Upper lobe of left lung (tissue), 6 donors: Measurements from ENCODE around the gene DBF4B. TPM values are rescaled to one million over a fixed set of nuclear protein-coding genes. Genes with fewer than 3 reads are reported as not detected.
"Not testable (repeated sequence)": the region's sequence is repeated elsewhere in the genome, so short reads cannot be mapped to it uniquely, and the experiment has no call there.

Experiments used
- ATAC-seq, 2 donors: fragments of 200-7000 bp; cut with Tn5 transposase; one replicate each; pipeline ENCODE4 v1.9.1; 2022; ENCODE audit warnings: mild to moderate bottlenecking in 2 of 2, moderate library complexity in 2 of 2; ENCODE audit not compliant: low FRiP score in 2 of 2
- DNase-seq, 2 donors: peaks; one replicate each; pipeline ENCODE4 v3.0.0-alpha.2; 2019 to 2020
- H3K27ac ChIP-seq, 4 donors: fragments of 200-600 bp; sonication (generic); one replicate each; pipeline ENCODE4 v1.5.1; 2016 to 2019
- H3K27me3 ChIP-seq, 4 donors: fragments of 200-600 bp; sonication (generic); one replicate each; pipeline ENCODE4 v1.5.1; 2017 to 2019
- H3K36me3 ChIP-seq, 4 donors: fragments of 200-600 bp; sonication (generic); one replicate each; pipeline ENCODE4 v1.5.1; 2016 to 2019
- H3K4me1 ChIP-seq, 4 donors: fragments of 200-600 bp; sonication (generic); one replicate each; pipeline ENCODE4 v1.5.1; 2018 to 2019
- H3K4me3 ChIP-seq, 4 donors: fragments of 200-600 bp; sonication (generic); one replicate each; pipeline ENCODE4 v1.5.1; 2017 to 2019; ENCODE audit warnings: mild to moderate bottlenecking in 2 of 4, moderate library complexity in 1 of 4
- H3K9me3 ChIP-seq, 4 donors: fragments of 200-600 bp; sonication (generic); one replicate each; pipeline ENCODE4 v1.5.1; 2018 to 2019
- EP300 ChIP-seq, 4 donors: sonication (generic); formaldehyde crosslinking; IDR thresholded peaks; one replicate each; pipeline ENCODE4 v1.5.1; 2017; ENCODE audit warnings: antibody characterized with exemption in 4 of 4, control low read depth in 2 of 4
- POLR2A ChIP-seq, 4 donors: fragments of 450-650 bp; IDR thresholded peaks; one replicate each; pipeline ENCODE4 v1.5.1; 2016 to 2017; ENCODE audit warnings: antibody characterized with exemption in 4 of 4, mild to moderate bottlenecking in 2 of 4
- POLR2AphosphoS5 ChIP-seq, 2 donors: sonication (generic); formaldehyde crosslinking; IDR thresholded peaks; one replicate each; pipeline ENCODE4 v1.5.1; 2017; ENCODE audit warnings: antibody characterized with exemption in 2 of 2
- WGBS, 2 donors: methylation state at CpG; one replicate each; pipeline ENCODE4 v1.1.5; 2017 to 2018; 5-methylcytosine and 5-hydroxymethylcytosine counted together
- total RNA-seq, 6 donors: library from RNA; depleted of rRNA in 4 of 6; stranded (reverse); fragments of >200 nt in 4 of 6; gene quantifications; one replicate each; pipeline versions ENCODE4 v1.1.0 to v1.2.1, GENCODE V29; 2016 to 2021
- TF ChIP-seq, protein P1 (sequence below), 6 experiments: fragments of 450-650 bp in 4 of 6; fragments of 200-600 bp in 2 of 6; sonication (generic) in 2 of 6; IDR thresholded peaks; one replicate each; pipeline ENCODE4 v1.5.1; 2016 to 2019; ENCODE audit warnings: antibody characterized with exemption in 6 of 6
- donor health status: DM: no; HTN: no; CAD: no; lungs with moderate emphysema.
- donor health status: DM: no; HTN: yes; CAD: no; lungs with severe emphysema.

Gene DBF4B
- total RNA-seq, 6 donors from 2014 or later, result 2.0 to 8.4 (median 4.5) TPM

DNA sequence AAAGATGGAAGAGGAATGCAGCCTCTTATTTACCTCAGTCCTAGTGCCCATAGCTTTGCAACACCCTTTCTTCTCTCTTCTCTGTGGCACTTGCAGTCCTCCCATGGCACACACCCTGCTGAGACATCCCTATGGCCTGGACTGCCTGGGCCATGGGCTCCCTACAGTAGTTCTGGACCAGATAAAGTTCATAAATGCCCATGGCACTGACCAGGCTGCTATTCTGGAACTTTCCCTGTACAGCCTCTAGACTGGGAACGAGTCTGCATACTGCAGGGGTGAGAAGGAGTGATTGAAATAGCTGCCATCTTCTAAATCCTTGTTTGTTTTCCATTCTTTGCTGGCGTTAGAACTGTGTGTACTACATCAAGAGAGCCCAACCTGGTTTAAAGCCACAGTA is 25.8 kb downstream of the DBF4B start:
- no peak overlapping the region for H3K27ac ChIP-seq
- no peak for DNase-seq
- WGBS, 2 donors, result 80 to 91% methylated on average over 2 of the region's 2 CpGs
- H3K36me3 ChIP-seq, result peaks cover 0 to 14% (median 6%) of the 10 kb centered on the region in 4 donors
- no peak for ATAC-seq
- H3K4me1 ChIP-seq, result no peaks in the 10 kb centered on the region
- H3K27me3 ChIP-seq, result no peaks in the 10 kb centered on the region
- TF ChIP-seq POLR2A (IDR thresholded peaks at IDR 0.05), result no peak
- H3K9me3 ChIP-seq, result no peaks in the 10 kb centered on the region
- H3K4me3 ChIP-seq, result no peak overlapping the region

DNA sequence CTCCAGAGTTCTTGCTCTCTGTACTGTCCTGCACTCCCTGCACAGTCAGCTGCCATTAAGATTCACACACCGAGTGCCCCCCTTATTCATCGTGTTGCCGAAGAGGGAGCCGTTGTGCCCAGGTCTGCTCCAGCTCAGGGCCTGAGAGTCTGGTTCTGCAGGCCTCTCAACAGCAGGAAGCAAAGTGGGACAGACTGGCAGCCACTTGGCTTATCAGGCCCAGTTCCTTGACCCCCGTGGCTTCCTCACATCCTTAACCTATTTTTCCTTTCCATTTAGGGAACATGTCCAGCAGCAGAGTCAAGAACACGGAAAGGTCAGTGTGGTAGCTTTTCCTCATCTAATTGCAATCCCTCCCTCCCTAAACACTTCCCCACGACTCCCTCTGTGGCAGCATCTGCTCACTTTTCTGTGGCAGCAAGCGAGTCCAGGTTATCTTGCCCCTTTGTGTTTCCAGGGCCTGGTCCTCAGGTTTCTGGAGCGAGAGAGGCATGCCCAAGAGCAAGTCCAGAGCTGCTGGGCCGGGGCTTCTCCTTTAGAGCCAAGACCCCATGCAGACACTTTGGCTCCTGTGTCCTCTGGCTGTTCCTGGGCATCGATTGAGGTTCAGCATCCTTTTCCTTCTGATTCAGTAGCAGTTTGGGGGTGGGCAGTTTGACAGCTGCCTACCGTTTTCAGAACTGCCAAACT is 28.2 kb downstream of the DBF4B start:
- 72 to 79% methylated on average over 7 to 12 of the region's 12 CpGs for WGBS, 2 donors

DNA sequence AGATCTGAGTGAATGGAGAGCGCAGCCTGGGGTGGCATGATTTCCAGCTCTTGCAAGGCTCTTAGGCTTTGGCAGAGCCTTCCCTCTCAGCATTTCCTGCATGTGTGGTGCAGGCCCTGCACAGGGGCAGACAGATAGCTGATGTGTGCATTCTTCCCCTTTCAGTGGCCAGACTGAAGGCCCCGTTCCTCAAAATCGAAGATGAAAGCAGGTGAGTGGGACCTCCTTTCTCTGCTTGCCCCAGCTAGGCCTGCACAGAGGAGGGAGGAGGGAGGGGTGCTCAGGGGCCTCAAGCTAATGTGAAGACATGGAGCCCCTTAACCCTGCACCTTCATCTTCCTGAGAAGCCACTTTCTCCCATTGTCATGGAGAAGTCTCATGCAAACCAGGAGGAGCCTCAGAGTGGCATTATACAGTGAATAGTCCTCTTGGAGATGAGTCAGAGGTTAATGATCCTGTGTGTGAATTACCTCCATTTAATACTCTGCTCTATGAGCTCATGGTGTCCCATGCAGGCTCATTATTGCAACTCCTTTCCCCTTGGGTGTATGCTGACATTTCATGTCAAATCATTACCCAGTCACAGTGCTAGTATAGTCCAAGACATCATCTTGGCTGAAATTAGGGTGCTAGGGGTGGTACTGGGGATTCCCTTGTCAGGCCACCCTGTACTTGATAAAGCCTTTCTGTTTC is 29.9 kb downstream of the DBF4B start:
- Histone ChIP-seq H3K4me3 (no peak overlapping the region), H3K9me3 (no peaks in the 10 kb centered on the region), H3K4me1 (no peaks in the 10 kb centered on the region), H3K27me3 (no peaks in the 10 kb centered on the region), H3K27ac (no peak overlapping the region), H3K36me3 (peaks cover 0 to 7% (median 3%) of the 10 kb centered on the region in 4 donors)
- TF ChIP-seq, protein P1, sequence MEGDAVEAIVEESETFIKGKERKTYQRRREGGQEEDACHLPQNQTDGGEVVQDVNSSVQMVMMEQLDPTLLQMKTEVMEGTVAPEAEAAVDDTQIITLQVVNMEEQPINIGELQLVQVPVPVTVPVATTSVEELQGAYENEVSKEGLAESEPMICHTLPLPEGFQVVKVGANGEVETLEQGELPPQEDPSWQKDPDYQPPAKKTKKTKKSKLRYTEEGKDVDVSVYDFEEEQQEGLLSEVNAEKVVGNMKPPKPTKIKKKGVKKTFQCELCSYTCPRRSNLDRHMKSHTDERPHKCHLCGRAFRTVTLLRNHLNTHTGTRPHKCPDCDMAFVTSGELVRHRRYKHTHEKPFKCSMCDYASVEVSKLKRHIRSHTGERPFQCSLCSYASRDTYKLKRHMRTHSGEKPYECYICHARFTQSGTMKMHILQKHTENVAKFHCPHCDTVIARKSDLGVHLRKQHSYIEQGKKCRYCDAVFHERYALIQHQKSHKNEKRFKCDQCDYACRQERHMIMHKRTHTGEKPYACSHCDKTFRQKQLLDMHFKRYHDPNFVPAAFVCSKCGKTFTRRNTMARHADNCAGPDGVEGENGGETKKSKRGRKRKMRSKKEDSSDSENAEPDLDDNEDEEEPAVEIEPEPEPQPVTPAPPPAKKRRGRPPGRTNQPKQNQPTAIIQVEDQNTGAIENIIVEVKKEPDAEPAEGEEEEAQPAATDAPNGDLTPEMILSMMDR (IDR thresholded peaks at IDR 0.05), result no peak
- TF ChIP-seq POLR2A (IDR thresholded peaks at IDR 0.05), result no peak
- DNase-seq (no peak), ATAC-seq (no peak)
- 77 to 89% methylated on average over 3 of the region's 3 CpGs for WGBS, 2 donors

More for the DNA sequence above, 28.2 kb downstream of the DBF4B start:
- Histone ChIP-seq H3K27ac (no peak overlapping the region), H3K4me1 (no peaks in the 10 kb centered on the region), H3K9me3 (no peaks in the 10 kb centered on the region), H3K4me3 (no peak overlapping the region), H3K27me3 (no peaks in the 10 kb centered on the region), H3K36me3 (peaks cover 0 to 11% (median 3%) of the 10 kb centered on the region in 4 donors)
- DNase-seq, result no peak
- no peak for ATAC-seq
- TF ChIP-seq POLR2AphosphoS5 (IDR thresholded peaks at IDR 0.05) (no peak), EP300 (IDR thresholded peaks at IDR 0.05) (no peak)

DNA sequence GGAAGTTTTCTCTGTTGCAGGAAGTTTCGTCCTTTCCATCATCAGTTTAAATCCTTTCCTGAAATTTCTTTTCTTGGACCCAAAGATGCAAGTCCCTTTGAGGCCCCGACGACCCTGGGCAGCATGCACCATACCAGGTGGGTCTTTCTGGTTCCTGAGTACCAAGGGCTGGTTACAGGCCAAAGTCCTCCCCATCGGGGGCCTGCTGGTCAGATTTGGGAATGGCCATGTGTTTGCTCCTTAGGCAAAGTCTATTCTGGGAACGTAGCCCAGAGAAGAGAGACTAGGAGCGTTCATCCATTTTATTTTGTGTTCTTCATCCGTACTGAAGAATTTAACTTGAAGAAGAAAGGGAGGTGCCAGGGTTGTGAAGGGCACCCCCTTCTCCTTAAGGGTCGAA is 32.9 kb downstream of the DBF4B start:
- TF ChIP-seq, protein P1 (IDR thresholded peaks at IDR 0.05), result no peak
- TF ChIP-seq POLR2A (IDR thresholded peaks at IDR 0.05) (no peak), POLR2AphosphoS5 (IDR thresholded peaks at IDR 0.05) (no peak), EP300 (IDR thresholded peaks at IDR 0.05) (no peak)
- H3K27ac ChIP-seq, result no peak overlapping the region
- WGBS, 2 donors, result 95 to 97% methylated on average over 8 of the region's 8 CpGs
- H3K36me3 ChIP-seq, result peaks cover 0 to 7% (median 3%) of the 10 kb centered on the region in 4 donors
- H3K27me3 ChIP-seq, result no peaks in the 10 kb centered on the region
- H3K4me1 ChIP-seq, result no peaks in the 10 kb centered on the region
- H3K9me3 ChIP-seq, result no peaks in the 10 kb centered on the region
- H3K4me3 ChIP-seq, result no peak overlapping the region
- DNase-seq (no peak), ATAC-seq (no peak)

DNA sequence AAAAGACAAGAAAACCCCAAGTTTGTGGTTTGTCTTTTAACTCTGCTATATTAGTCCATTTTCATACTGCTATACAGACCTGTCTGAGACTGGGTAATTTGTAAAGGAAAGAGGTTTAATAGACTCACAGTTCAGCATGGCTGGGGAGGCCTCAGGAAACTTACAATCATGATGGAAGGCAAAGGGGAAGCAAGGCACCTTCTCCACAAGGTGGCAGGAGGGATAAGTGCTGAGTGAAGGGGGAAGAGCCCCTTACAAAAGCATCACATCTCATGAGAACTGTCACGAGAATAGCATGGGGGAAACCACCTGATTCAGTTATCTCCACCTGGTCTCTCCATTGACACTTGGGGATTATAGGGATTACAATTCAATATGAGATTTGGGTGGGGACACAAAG is 36.8 kb downstream of the DBF4B start:
- TF ChIP-seq POLR2A (IDR thresholded peaks at IDR 0.05), result no peak
- TF ChIP-seq, protein P1 (IDR thresholded peaks at IDR 0.05), result no peak
- TF ChIP-seq EP300 (IDR thresholded peaks at IDR 0.05), result no peak
- no peak for TF ChIP-seq POLR2AphosphoS5 (IDR thresholded peaks at IDR 0.05)
- Histone ChIP-seq H3K36me3 (peaks cover 0 to 35% (median 7%) of the 10 kb centered on the region in 4 donors), H3K27me3 (no peaks in the 10 kb centered on the region), H3K27ac (no peak overlapping the region), H3K4me3 (no peak overlapping the region), H3K4me1 (no peaks in the 10 kb centered on the region), H3K9me3 (no peaks in the 10 kb centered on the region)
- no peak for DNase-seq
- 89 to 91% methylated on average over 1 of the region's 1 CpG for WGBS, 2 donors
- ATAC-seq, result no peak

DNA sequence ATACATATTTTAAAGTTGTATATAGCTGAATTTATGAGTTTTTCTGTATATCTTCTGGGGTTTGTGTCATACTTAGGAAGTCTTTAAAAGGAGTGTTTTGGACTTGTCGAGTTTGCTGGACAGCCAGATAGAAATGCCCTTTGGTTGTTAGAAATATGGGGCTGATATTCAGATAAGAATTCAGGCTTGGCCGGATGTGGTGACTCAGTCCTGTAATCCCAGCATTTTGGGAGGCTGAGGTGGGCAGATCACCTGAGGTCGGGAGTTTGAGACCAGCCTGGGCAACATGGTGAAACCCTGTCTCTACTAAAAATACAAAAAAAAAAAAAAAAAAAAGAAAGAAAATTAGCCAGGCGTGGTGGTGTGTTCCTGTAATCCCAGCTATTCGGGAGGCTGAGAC is 37.3 kb downstream of the DBF4B start:
- not testable (repeated sequence) for H3K27me3 ChIP-seq, H3K4me1 ChIP-seq, H3K4me3 ChIP-seq, DNase-seq, H3K9me3 ChIP-seq, ATAC-seq, H3K27ac ChIP-seq
- peaks cover 0 to 38% (median 7%) of the 10 kb centered on the region in 4 donors for H3K36me3 ChIP-seq
- 93 to 95% methylated on average over 5 of the region's 5 CpGs for WGBS, 2 donors
